Activated T-helper 1 cell treated with Interleukin-2 at 50 U/mL for 16 hours (primary cell): ENCODE measurements around the gene HJV.

Source experiments
- DNase-seq: peaks from one replicate; pipeline ENCODE4 v3.0.0-alpha.2; 2020; ENCODE audit warnings: low read depth

Gene HJV

GRCh38 chr1:146022403-146023127 is 1.0 kb upstream of the HJV start:
- DNase-seq: no peak

GRCh38 chr1:146021050-146021445 is 487 bp downstream of the HJV start:
- DNase-seq: no peak

- no peak for DNase-seq
Measured at GRCh38 chr1:146020058-146021049, 1.2 kb downstream of the HJV start.

- DNase-seq: no peak
Measured at GRCh38 chr1:146019231-146020057, 2.1 kb downstream of the HJV start.

GRCh38 chr1:146016891-146017290 is 4.6 kb downstream of the HJV start:
- DNase-seq: no peak

- DNase-seq: no peak
Measured at GRCh38 chr1:146013559-146013922, 8.0 kb downstream of the HJV start.

GRCh38 chr1:146012703-146013558 is 8.6 kb downstream of the HJV start:
- DNase-seq: no peak

- no peak for DNase-seq
Measured at GRCh38 chr1:146010126-146010738, 11.3 kb downstream of the HJV start.

GRCh38 chr1:146007489-146008133 is 13.9 kb downstream of the HJV start:
- no peak for DNase-seq

- no peak for DNase-seq
Measured at GRCh38 chr1:146001709-146002108, 19.8 kb downstream of the HJV start.

- no peak for DNase-seq
Measured at GRCh38 chr1:145999321-146000024, 22.1 kb downstream of the HJV start.

- no peak for DNase-seq
Measured at GRCh38 chr1:145997718-145998023, 23.9 kb downstream of the HJV start.

- peak; percentile 51 for DNase-seq
Measured at GRCh38 chr1:145997016-145997717, 24.4 kb downstream of the HJV start.

GRCh38 chr1:145996433-145997015 is 25.0 kb downstream of the HJV start, which contains the start of gene TXNIP:
Gene TXNIP, minus strand, starts transcription at chr1:145996579. Its CDS starts 313 bp downstream, at chr1:145996266.
- DNase-seq: peak; percentile 89

GRCh38 chr1:145995964-145996432 is 25.5 kb downstream of the HJV start:
- DNase-seq: no peak

- no peak for DNase-seq
Measured at GRCh38 chr1:145995148-145995881, 26.2 kb downstream of the HJV start.

- DNase-seq: no peak
Measured at GRCh38 chr1:145994391-145995120, 27.0 kb downstream of the HJV start.
